Measurements from ENCODE around the gene PTRH1.

The PTRH1 gene

DNA sequence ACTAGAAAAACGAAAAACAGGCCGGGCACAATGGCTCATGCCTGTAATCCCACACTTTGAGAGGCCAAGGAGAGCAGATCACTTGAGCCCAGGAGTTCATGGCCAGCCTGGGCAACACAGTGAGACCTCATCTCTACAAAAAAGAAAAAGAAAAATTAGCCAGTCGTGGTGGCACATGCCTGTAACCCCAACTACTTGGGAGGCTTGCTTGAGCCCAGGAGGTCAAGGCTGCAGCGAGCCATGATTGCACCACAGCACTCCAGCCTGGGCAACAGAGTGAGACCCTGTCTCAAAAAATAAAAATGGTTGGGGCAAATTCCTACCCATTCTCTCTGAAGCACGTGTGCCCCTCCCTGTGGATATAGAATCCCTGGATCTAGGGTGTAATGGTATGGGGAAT, 17.1 kb downstream of the PTRH1 start:
- no peak overlapping the region for H3K4me3 ChIP-seq (ENCODE audit: low read length)
- H3F3A ChIP-seq (ENCODE audit: control insufficient read depth, insufficient read depth): no peaks in the 10 kb centered on the region
- TF ChIP-seq, protein P1, sequence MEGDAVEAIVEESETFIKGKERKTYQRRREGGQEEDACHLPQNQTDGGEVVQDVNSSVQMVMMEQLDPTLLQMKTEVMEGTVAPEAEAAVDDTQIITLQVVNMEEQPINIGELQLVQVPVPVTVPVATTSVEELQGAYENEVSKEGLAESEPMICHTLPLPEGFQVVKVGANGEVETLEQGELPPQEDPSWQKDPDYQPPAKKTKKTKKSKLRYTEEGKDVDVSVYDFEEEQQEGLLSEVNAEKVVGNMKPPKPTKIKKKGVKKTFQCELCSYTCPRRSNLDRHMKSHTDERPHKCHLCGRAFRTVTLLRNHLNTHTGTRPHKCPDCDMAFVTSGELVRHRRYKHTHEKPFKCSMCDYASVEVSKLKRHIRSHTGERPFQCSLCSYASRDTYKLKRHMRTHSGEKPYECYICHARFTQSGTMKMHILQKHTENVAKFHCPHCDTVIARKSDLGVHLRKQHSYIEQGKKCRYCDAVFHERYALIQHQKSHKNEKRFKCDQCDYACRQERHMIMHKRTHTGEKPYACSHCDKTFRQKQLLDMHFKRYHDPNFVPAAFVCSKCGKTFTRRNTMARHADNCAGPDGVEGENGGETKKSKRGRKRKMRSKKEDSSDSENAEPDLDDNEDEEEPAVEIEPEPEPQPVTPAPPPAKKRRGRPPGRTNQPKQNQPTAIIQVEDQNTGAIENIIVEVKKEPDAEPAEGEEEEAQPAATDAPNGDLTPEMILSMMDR (IDR thresholded peaks at IDR 0.05; ENCODE audit: low read depth, low read length, poor library complexity, severe bottlenecking): no peak
- H3K36me3 ChIP-seq (ENCODE audit: control insufficient read depth, low read length): no peaks in the 10 kb centered on the region
- no peak overlapping the region for H3K4me2 ChIP-seq (ENCODE audit: low read length)
- peaks cover 6% of the 10 kb centered on the region for H3K4me1 ChIP-seq (ENCODE audit: control insufficient read depth, low read length)
- H3K27me3 ChIP-seq (ENCODE audit: control insufficient read depth, low read length): no peaks in the 10 kb centered on the region
- H3K27ac ChIP-seq (ENCODE audit: low read depth, low read length): no peak overlapping the region
- H4K20me1 ChIP-seq (ENCODE audit: control insufficient read depth, insufficient read depth, low read depth, low read length): no peaks in the 10 kb centered on the region
- H3K9me2 ChIP-seq (replicated peaks; ENCODE audit: control insufficient read depth, low read length): no peaks in the 10 kb centered on the region
- H3K79me2 ChIP-seq (ENCODE audit: control insufficient read depth, low read length): no peaks in the 10 kb centered on the region
- no peaks in the 10 kb centered on the region for H3K9me3 ChIP-seq (ENCODE audit: control insufficient read depth, insufficient read depth, low read length)

DNA sequence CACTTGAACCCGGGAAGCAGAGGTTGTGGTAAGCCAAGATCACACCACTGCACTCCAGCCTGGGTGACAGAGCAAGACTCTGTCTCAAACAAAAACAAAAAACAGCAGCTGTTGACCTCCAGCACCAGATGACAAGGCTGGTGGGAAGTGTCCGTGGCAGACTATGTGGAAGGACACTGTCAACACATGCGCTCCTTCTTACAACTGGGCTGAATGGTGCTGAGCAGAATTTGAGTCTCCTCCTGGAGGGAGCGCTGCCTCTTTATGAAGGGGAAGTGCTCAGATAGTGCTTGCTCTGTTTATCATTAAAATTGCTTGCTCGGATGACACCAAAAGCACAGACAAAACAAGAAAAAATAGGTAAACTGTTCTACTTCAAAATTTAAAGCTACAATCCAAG, 17.9 kb downstream of the PTRH1 start:
- no peaks in the 10 kb centered on the region for H3K9me3 ChIP-seq (ENCODE audit: control insufficient read depth, insufficient read depth, low read length)
- H3K4me2 ChIP-seq (ENCODE audit: low read length): no peak overlapping the region
- H3K79me2 ChIP-seq (ENCODE audit: control insufficient read depth, low read length): no peaks in the 10 kb centered on the region
- no peak overlapping the region for H3K27ac ChIP-seq (ENCODE audit: low read depth, low read length)
- no peaks in the 10 kb centered on the region for H3F3A ChIP-seq (ENCODE audit: control insufficient read depth, insufficient read depth)
- TF ChIP-seq, protein P1 (IDR thresholded peaks at IDR 0.05; ENCODE audit: low read depth, low read length, poor library complexity, severe bottlenecking): no peak
- no peak for TF ChIP-seq EZH2phosphoT487 (IDR thresholded peaks at IDR 0.05; ENCODE audit: borderline replicate concordance, low read length)
- H3K36me3 ChIP-seq (ENCODE audit: control insufficient read depth, low read length): no peaks in the 10 kb centered on the region
- no peaks in the 10 kb centered on the region for H4K20me1 ChIP-seq (ENCODE audit: control insufficient read depth, insufficient read depth, low read depth, low read length)
- no peaks in the 10 kb centered on the region for H3K27me3 ChIP-seq (ENCODE audit: control insufficient read depth, low read length)
- H3K4me3 ChIP-seq (ENCODE audit: low read length): no peak overlapping the region
- H3K9me2 ChIP-seq (replicated peaks; ENCODE audit: control insufficient read depth, low read length): no peaks in the 10 kb centered on the region
- peaks cover 6% of the 10 kb centered on the region for H3K4me1 ChIP-seq (ENCODE audit: control insufficient read depth, low read length)

- H3K79me2 ChIP-seq (ENCODE audit: control insufficient read depth, low read length): no peaks in the 10 kb centered on the region
- no peaks in the 10 kb centered on the region for H3K36me3 ChIP-seq (ENCODE audit: control insufficient read depth, low read length)
- no peaks in the 10 kb centered on the region for H3K9me3 ChIP-seq (ENCODE audit: control insufficient read depth, insufficient read depth, low read length)
- H4K20me1 ChIP-seq (ENCODE audit: control insufficient read depth, insufficient read depth, low read depth, low read length): no peaks in the 10 kb centered on the region
- peaks cover 6% of the 10 kb centered on the region for H3K4me1 ChIP-seq (ENCODE audit: control insufficient read depth, low read length)
- H3K27ac ChIP-seq (ENCODE audit: low read depth, low read length): no peak overlapping the region
- no peaks in the 10 kb centered on the region for H3F3A ChIP-seq (ENCODE audit: control insufficient read depth, insufficient read depth)
- H3K4me3 ChIP-seq (ENCODE audit: low read length): no peak overlapping the region
- no peaks in the 10 kb centered on the region for H3K27me3 ChIP-seq (ENCODE audit: control insufficient read depth, low read length)
- H3K9me2 ChIP-seq (replicated peaks; ENCODE audit: control insufficient read depth, low read length): no peaks in the 10 kb centered on the region
- no peak overlapping the region for H3K4me2 ChIP-seq (ENCODE audit: low read length)
- no peak for TF ChIP-seq EZH2phosphoT487 (IDR thresholded peaks at IDR 0.05; ENCODE audit: borderline replicate concordance, low read length)
- TF ChIP-seq, protein P1 (IDR thresholded peaks at IDR 0.05; ENCODE audit: low read depth, low read length, poor library complexity, severe bottlenecking): no peak
Observed at GRCh38 chr9:127694890-127695720, 20.4 kb downstream of the PTRH1 start.

All from DOHH2 (cell line).